HepG2 (cell line): ENCODE data around the gene PHF2. TPM values are rescaled to one million over a fixed set of nuclear protein-coding genes. Genes with fewer than 3 reads are reported as not detected.
A peak's percentile ranks its signal among the peaks of the same experiment; 100 is the strongest.

Experiments
- CREB1 ChIP-seq, 2 experiments: fragments of 450-650 bp in 1 of 2; IDR thresholded peaks; 2 replicates each; pipeline ENCODE4 v1.6.1; 2016 to 2017; ENCODE audit warnings: control low read depth in 1 of 2, mild to moderate bottlenecking in 1 of 2, missing compliant biosample characterization in 1 of 2, missing genetic modification characterization in 1 of 2
- FLYWCH1 ChIP-seq: sonication (generic); formaldehyde crosslinking; IDR thresholded peaks from 2 replicates; pipeline ENCODE4 v1.8.1; 2023; ENCODE audit warnings: mild to moderate bottlenecking, missing genetic modification reagents
- FOXO1 ChIP-seq: sonication (generic); formaldehyde crosslinking; IDR thresholded peaks from 2 replicates; pipeline ENCODE4 v1.4.0; 2020; ENCODE audit warnings: missing genetic modification reagents
- IRX3 ChIP-seq: sonication (generic); formaldehyde crosslinking; IDR thresholded peaks from 2 replicates; pipeline ENCODE4 v1.8.1; 2023; ENCODE audit warnings: mild to moderate bottlenecking, low read depth, missing genetic modification reagents, borderline replicate concordance
- KDM6A ChIP-seq: IDR thresholded peaks from 2 replicates; pipeline ENCODE4 v1.6.1; 2016; ENCODE audit warnings: low read depth
- NFKB2 ChIP-seq: sonication (generic); formaldehyde crosslinking; IDR thresholded peaks from 2 replicates; pipeline ENCODE4 v1.4.0; 2020; ENCODE audit warnings: missing genetic modification reagents, borderline replicate concordance
- NFYB ChIP-seq: sonication (generic); formaldehyde crosslinking; IDR thresholded peaks from 2 replicates; pipeline ENCODE4 v1.4.0; 2020; ENCODE audit warnings: missing genetic modification reagents
- NRL ChIP-seq: sonication (generic); formaldehyde crosslinking; IDR thresholded peaks from 2 replicates; pipeline ENCODE4 v1.5.0; 2020; ENCODE audit warnings: missing genetic modification reagents, mild to moderate bottlenecking, moderate library complexity, borderline replicate concordance
- RAD21 ChIP-seq: fragments of 450-650 bp; formaldehyde crosslinking; IDR thresholded peaks from 2 replicates; pipeline ENCODE4 v1.5.0; 2020; ENCODE audit warnings: mild to moderate bottlenecking
- THYN1 ChIP-seq: sonication (generic); formaldehyde crosslinking; IDR thresholded peaks from 2 replicates; pipeline ENCODE4 v1.8.1; 2023; ENCODE audit warnings: low read depth, mild to moderate bottlenecking, moderate library complexity, missing genetic modification reagents, borderline replicate concordance
- ZNF20 ChIP-seq: sonication (generic); formaldehyde crosslinking; IDR thresholded peaks from 2 replicates; pipeline ENCODE4 v1.4.0; 2020; ENCODE audit warnings: mild to moderate bottlenecking, moderate library complexity, missing genetic modification reagents
- ZNF558 ChIP-seq: sonication (generic); formaldehyde crosslinking; IDR thresholded peaks from 2 replicates; pipeline ENCODE4 v1.9.0; 2022; ENCODE audit warnings: mild to moderate bottlenecking, missing genetic modification reagents, borderline replicate concordance
- ZNF570 ChIP-seq: sonication (generic); formaldehyde crosslinking; IDR thresholded peaks from 2 replicates; pipeline ENCODE4 v1.4.0; 2020; ENCODE audit warnings: mild to moderate bottlenecking, missing genetic modification reagents, borderline replicate concordance
- ZNF577 ChIP-seq: sonication (generic); formaldehyde crosslinking; IDR thresholded peaks from 2 replicates; pipeline ENCODE4 v1.4.0; 2020; ENCODE audit warnings: mild to moderate bottlenecking, low read depth, missing genetic modification reagents, borderline replicate concordance
- ZNF629 ChIP-seq: sonication (generic); formaldehyde crosslinking; conservative IDR thresholded peaks from 2 replicates; pipeline ENCODE4 v1.5.0; 2020; ENCODE audit warnings: missing genetic modification reagents
- ZSCAN9 ChIP-seq: IDR thresholded peaks from 2 replicates; pipeline ENCODE4 v1.6.1; 2016; ENCODE audit warnings: borderline replicate concordance
- polyA plus RNA-seq, 8 experiments: library from polyadenylated mRNA; depleted of rRNA in 3 of 8; stranded (reverse) in 7 of 8; unstranded in 1 of 8; fragments of >200 nt; fragmentation: Illumina TruSeq in 4 of 8; extraction: Trizol in 4 of 8; gene quantifications; 2 replicates each; pipeline versions ENCODE4 v1.2.1 to v1.2.3, GENCODE V29; 2011 to 2016; ENCODE audit warnings: low read depth in 4 of 8, missing spikeins in 1 of 8, mixed read lengths in 1 of 8; ENCODE audit not compliant: insufficient read depth in 1 of 8
- total RNA-seq, 5 experiments: library from RNA; depleted of rRNA; stranded (reverse); fragments of >200 nt; fragmentation: Illumina TruSeq; extraction: Trizol; gene quantifications; 2 replicates each; pipeline ENCODE4 v1.2.3, GENCODE V29; 2016; ENCODE audit warnings: low read depth in 1 of 5
- TF ChIP-seq, protein P1 (sequence below): sonication (generic); formaldehyde crosslinking; IDR thresholded peaks from 2 replicates; pipeline ENCODE4 v1.4.0; 2020; ENCODE audit warnings: missing genetic modification reagents
- TF ChIP-seq, protein P2 (sequence below): sonication (generic); formaldehyde crosslinking; IDR thresholded peaks from 2 replicates; pipeline ENCODE4 v1.4.0; 2020; ENCODE audit warnings: missing genetic modification reagents
- TF ChIP-seq, protein P3 (sequence below): sonication (generic); formaldehyde crosslinking; IDR thresholded peaks from 2 replicates; pipeline ENCODE4 v1.5.0; 2020; ENCODE audit warnings: mild to moderate bottlenecking, missing genetic modification reagents

PHF2 gene
- total and polyA plus RNA-seq, 2 of the 13 experiments (the other 11 are each of a cell fraction or from before 2014, with no cell fraction given) = 6.6 to 9.1 TPM

DNA sequence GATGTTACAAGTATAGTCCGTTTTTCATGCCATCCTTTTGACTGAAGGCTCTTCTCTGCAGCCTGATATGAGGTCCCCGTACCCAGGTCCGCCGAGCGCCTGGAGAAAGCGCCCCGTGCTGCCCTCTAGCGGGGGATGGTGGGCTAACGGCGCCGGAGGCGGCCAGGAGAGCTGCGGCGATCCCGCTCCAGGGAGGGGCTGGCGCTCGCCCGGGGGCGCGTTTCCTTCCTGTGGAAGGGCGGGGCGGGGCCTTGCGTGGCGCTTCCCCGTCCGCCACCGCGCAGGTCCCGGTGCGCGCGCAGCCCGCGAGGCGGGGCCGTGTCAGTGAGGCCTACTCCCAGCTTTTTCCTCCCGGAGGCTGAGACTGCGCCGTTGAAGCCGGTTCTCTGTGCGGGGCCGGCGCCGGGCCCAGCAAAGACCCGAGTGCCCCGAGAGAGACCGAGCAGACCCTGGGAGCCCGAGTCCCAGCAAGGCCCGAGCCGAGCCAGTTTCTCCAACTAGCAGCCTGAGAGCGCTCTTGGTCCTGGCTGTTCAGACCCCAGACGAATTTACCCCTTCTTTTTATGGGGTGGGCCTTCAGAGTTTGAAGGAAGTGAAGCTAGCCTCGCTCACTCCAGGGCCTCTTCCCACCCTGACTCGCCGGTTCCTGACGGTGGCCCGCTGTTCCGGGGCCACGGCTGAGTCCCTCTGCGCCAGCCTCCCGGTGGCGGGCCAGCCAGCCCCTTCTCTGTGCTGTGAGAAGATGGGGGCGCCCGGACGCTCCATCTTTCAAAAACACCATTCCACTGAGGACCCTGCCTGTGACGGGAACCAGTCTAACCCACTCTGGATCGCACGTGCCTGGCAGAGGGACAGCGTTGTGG lies 9.7 kb upstream of the PHF2 start (continued):
- TF ChIP-seq, protein P1, sequence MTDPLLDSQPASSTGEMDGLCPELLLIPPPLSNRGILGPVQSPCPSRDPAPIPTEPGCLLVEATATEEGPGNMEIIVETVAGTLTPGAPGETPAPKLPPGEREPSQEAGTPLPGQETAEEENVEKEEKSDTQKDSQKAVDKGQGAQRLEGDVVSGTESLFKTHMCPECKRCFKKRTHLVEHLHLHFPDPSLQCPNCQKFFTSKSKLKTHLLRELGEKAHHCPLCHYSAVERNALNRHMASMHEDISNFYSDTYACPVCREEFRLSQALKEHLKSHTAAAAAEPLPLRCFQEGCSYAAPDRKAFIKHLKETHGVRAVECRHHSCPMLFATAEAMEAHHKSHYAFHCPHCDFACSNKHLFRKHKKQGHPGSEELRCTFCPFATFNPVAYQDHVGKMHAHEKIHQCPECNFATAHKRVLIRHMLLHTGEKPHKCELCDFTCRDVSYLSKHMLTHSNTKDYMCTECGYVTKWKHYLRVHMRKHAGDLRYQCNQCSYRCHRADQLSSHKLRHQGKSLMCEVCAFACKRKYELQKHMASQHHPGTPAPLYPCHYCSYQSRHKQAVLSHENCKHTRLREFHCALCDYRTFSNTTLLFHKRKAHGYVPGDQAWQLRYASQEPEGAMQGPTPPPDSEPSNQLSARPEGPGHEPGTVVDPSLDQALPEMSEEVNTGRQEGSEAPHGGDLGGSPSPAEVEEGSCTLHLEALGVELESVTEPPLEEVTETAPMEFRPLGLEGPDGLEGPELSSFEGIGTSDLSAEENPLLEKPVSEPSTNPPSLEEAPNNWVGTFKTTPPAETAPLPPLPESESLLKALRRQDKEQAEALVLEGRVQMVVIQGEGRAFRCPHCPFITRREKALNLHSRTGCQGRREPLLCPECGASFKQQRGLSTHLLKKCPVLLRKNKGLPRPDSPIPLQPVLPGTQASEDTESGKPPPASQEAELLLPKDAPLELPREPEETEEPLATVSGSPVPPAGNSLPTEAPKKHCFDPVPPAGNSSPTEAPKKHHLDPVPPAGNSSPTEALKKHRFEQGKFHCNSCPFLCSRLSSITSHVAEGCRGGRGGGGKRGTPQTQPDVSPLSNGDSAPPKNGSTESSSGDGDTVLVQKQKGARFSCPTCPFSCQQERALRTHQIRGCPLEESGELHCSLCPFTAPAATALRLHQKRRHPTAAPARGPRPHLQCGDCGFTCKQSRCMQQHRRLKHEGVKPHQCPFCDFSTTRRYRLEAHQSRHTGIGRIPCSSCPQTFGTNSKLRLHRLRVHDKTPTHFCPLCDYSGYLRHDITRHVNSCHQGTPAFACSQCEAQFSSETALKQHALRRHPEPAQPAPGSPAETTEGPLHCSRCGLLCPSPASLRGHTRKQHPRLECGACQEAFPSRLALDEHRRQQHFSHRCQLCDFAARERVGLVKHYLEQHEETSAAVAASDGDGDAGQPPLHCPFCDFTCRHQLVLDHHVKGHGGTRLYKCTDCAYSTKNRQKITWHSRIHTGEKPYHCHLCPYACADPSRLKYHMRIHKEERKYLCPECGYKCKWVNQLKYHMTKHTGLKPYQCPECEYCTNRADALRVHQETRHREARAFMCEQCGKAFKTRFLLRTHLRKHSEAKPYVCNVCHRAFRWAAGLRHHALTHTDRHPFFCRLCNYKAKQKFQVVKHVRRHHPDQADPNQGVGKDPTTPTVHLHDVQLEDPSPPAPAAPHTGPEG (CRISPR knock-in tag) = peak; percentile 67
- TF ChIP-seq KDM6A (CRISPR knock-in tag) (no peak), FLYWCH1 (CRISPR knock-in tag) (no peak), RAD21 (CRISPR knock-in tag) (peak; percentile 80), NFYB (CRISPR knock-in tag) (no peak; the same call in 1 of the 2 replicates), ZNF570 (CRISPR knock-in tag) (no peak), CREB1 (IDR thresholded peaks at IDR 0.05) (no peak), CREB1 (CRISPR knock-in tag; IDR thresholded peaks at IDR 0.05) (peak; percentile 56), IRX3 (CRISPR knock-in tag) (no peak), ZNF629 (CRISPR knock-in tag) (no peak), ZNF20 (CRISPR knock-in tag) (peak; percentile 45; the same call in 1 of the 2 replicates), FOXO1 (CRISPR knock-in tag) (no peak), NFKB2 (peak; percentile 87; the same call in 1 of the 2 replicates), THYN1 (CRISPR knock-in tag) (no peak), ZSCAN9 (CRISPR knock-in tag) (peak; percentile 39; the same call in 1 of the 2 replicates), ZNF577 (no peak), NRL (CRISPR knock-in tag) (peak; percentile 69), ZNF558 (CRISPR knock-in tag) (no peak; the same call in 1 of the 2 replicates)
- TF ChIP-seq, protein P2, sequence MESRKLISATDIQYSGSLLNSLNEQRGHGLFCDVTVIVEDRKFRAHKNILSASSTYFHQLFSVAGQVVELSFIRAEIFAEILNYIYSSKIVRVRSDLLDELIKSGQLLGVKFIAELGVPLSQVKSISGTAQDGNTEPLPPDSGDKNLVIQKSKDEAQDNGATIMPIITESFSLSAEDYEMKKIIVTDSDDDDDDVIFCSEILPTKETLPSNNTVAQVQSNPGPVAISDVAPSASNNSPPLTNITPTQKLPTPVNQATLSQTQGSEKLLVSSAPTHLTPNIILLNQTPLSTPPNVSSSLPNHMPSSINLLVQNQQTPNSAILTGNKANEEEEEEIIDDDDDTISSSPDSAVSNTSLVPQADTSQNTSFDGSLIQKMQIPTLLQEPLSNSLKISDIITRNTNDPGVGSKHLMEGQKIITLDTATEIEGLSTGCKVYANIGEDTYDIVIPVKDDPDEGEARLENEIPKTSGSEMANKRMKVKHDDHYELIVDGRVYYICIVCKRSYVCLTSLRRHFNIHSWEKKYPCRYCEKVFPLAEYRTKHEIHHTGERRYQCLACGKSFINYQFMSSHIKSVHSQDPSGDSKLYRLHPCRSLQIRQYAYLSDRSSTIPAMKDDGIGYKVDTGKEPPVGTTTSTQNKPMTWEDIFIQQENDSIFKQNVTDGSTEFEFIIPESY (CRISPR knock-in tag) = peak; percentile 43; the same call in 1 of the 2 replicates
- TF ChIP-seq, protein P3, sequence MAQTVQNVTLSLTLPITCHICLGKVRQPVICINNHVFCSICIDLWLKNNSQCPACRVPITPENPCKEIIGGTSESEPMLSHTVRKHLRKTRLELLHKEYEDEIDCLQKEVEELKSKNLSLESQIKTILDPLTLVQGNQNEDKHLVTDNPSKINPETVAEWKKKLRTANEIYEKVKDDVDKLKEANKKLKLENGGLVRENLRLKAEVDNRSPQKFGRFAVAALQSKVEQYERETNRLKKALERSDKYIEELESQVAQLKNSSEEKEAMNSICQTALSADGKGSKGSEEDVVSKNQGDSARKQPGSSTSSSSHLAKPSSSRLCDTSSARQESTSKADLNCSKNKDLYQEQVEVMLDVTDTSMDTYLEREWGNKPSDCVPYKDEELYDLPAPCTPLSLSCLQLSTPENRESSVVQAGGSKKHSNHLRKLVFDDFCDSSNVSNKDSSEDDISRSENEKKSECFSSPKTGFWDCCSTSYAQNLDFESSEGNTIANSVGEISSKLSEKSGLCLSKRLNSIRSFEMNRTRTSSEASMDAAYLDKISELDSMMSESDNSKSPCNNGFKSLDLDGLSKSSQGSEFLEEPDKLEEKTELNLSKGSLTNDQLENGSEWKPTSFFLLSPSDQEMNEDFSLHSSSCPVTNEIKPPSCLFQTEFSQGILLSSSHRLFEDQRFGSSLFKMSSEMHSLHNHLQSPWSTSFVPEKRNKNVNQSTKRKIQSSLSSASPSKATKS = no peak
